Activated T-cell treated with anti-CD3 and anti-CD28 coated beads, Interleukin-2, amount 50 U/mL, for 24 hours (primary cell): ENCODE measurements around the gene TMEM154.

Source experiments
- DNase-seq: peaks from one replicate; pipeline ENCODE4 v3.0.0-alpha.2; 2020
- H3K27ac Mint-ChIP-seq: 2 replicates; pipeline ENCODE4 v1.8.0; 2020; ENCODE audit warnings: mild to moderate bottlenecking, mixed read lengths
- H3K27me3 Mint-ChIP-seq: 2 replicates; pipeline ENCODE4 v1.8.0; 2020; ENCODE audit warnings: mixed read lengths
- H3K36me3 Mint-ChIP-seq: 2 replicates; pipeline ENCODE4 v1.8.0; 2020; ENCODE audit warnings: low read depth, mixed read lengths
- H3K4me1 Mint-ChIP-seq: 2 replicates; pipeline ENCODE4 v1.8.0; 2020; ENCODE audit warnings: low read depth, mixed read lengths
- H3K4me3 Mint-ChIP-seq: 2 replicates; pipeline ENCODE4 v1.8.0; 2020; ENCODE audit warnings: mild to moderate bottlenecking, moderate library complexity, mixed read lengths
- H3K9me3 Mint-ChIP-seq: 2 replicates; pipeline ENCODE4 v1.8.0; 2020; ENCODE audit warnings: mixed read lengths

Gene TMEM154

DNA sequence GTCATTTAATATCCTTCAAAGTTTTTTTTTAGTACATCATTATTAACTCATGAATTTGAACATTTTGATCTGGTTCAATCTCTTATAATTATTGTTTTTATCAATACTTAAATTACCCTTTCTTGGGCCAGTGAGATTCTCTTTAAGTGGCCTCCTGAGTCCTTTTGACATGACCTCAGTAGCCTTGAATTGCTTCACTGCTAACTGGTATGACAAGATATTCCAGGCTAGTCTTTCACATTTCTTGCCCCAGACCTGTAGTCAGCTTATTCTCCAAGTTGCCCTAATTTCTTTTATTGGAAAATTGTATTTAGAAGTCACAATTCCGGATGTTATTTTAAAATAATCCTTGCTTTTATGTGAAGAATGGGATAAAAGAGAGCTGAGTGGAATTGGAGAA, 108.5 kb downstream of the TMEM154 start:
- Mint-ChIP-seq H3K4me3 (no peak overlapping the region), H3K36me3 (no peaks in the 10 kb centered on the region), H3K9me3 (no peaks in the 10 kb centered on the region), H3K4me1 (no peaks in the 10 kb centered on the region), H3K27me3 (no peaks in the 10 kb centered on the region), H3K27ac (no peak overlapping the region)
- DNase-seq: no peak
